Skeletal muscle tissue (tissue), 4 donors: ENCODE measurements around the gene LCK. TPM values are rescaled to one million over a fixed set of nuclear protein-coding genes. Genes with fewer than 3 reads are reported as not detected.
A peak's percentile ranks its signal among the peaks of the same experiment; 100 is the strongest.
"Not testable (repeated sequence)": the region's sequence is repeated elsewhere in the genome, so short reads cannot be mapped to it uniquely, and the experiment has no call there.

ENCODE experiments used
- H3K27ac ChIP-seq: one replicate; pipeline ENCODE4 v1.7.0; 2013; ENCODE audit warnings: mild to moderate bottlenecking, low read depth, low read length, inconsistent platforms
- H3K27me3 ChIP-seq, 3 donors: one replicate each; pipeline ENCODE4 v1.7.0; 2013; ENCODE audit warnings: low read length in 3 of 3; ENCODE audit not compliant: control insufficient read depth in 3 of 3, insufficient read depth in 3 of 3
- H3K36me3 ChIP-seq, 3 donors: one replicate each; pipeline ENCODE4 v1.7.0; 2013; ENCODE audit warnings: low read length in 3 of 3; ENCODE audit not compliant: control insufficient read depth in 3 of 3, insufficient read depth in 3 of 3
- H3K4me1 ChIP-seq, 3 donors: one replicate each; pipeline ENCODE4 v1.7.0; 2013; ENCODE audit warnings: low read length in 3 of 3, mild to moderate bottlenecking in 3 of 3; ENCODE audit not compliant: control insufficient read depth in 3 of 3, insufficient read depth in 3 of 3
- H3K4me3 ChIP-seq, 3 donors: one replicate each; pipeline ENCODE4 v1.7.0; 2013; ENCODE audit warnings: low read length in 3 of 3
- H3K9ac ChIP-seq, 3 donors: one replicate each; pipeline ENCODE4 v1.7.0; 2013; ENCODE audit warnings: low read length in 3 of 3, mild to moderate bottlenecking in 3 of 3, moderate library complexity in 2 of 3, low read depth in 1 of 3
- H3K9me3 ChIP-seq, 3 donors: one replicate each; pipeline ENCODE4 v1.7.0; 2013; ENCODE audit warnings: low read length in 3 of 3; ENCODE audit not compliant: control insufficient read depth in 3 of 3
- total RNA-seq: library from RNA; depleted of rRNA; stranded (reverse); fragments of >200 nt; gene quantifications from one replicate; pipeline ENCODE4 v1.2.3, GENCODE V29; 2014
- donor health status: Osteomylitis.

LCK gene
- total RNA-seq, 1 donor from 2014 or later: 2.1 TPM

DNA sequence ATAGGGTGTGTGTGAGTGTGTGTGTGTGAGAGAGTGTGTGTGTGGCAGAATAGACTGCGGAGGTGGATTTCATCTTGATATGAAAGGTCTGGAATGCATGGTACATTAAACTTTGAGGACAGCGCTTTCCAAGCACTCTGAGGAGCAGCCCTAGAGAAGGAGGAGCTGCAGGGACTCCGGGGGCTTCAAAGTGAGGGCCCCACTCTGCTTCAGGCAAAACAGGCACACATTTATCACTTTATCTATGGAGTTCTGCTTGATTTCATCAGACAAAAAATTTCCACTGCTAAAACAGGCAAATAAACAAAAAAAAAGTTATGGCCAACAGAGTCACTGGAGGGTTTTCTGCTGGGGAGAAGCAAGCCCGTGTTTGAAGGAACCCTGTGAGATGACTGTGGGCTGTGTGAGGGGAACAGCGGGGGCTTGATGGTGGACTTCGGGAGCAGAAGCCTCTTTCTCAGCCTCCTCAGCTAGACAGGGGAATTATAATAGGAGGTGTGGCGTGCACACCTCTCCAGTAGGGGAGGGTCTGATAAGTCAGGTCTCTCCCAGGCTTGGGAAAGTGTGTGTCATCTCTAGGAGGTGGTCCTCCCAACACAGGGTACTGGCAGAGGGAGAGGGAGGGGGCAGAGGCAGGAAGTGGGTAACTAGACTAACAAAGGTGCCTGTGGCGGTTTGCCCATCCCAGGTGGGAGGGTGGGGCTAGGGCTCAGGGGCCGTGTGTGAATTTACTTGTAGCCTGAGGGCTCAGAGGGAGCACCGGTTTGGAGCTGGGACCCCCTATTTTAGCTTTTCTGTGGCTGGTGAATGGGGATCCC is 22.5 kb downstream of the LCK start:
- H3K4me3 ChIP-seq: no peak overlapping the region
- H3K4me1 ChIP-seq: no peaks in the 10 kb centered on the region
- H3K9ac ChIP-seq: no peak overlapping the region
- peaks cover 43 to 59% (median 49%) of the 10 kb centered on the region in 3 donors for H3K27me3 ChIP-seq
- H3K9me3 ChIP-seq: no peaks in the 10 kb centered on the region
- H3K36me3 ChIP-seq: no peaks in the 10 kb centered on the region
- no peak overlapping the region for H3K27ac ChIP-seq

DNA sequence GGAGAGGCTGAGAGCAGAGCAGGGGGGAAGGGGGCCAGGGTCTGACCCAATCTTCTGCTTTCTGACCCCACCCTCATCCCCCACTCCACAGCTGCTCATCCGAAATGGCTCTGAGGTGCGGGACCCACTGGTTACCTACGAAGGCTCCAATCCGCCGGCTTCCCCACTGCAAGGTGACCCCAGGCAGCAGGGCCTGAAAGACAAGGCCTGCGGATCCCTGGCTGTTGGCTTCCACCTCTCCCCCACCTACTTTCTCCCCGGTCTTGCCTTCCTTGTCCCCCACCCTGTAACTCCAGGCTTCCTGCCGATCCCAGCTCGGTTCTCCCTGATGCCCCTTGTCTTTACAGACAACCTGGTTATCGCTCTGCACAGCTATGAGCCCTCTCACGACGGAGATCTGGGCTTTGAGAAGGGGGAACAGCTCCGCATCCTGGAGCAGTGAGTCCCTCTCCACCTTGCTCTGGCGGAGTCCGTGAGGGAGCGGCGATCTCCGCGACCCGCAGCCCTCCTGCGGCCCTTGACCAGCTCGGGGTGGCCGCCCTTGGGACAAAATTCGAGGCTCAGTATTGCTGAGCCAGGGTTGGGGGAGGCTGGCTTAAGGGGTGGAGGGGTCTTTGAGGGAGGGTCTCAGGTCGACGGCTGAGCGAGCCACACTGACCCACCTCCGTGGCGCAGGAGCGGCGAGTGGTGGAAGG is 23.7 kb downstream of the LCK start:
- H3K4me3 ChIP-seq: no peak overlapping the region

GRCh38 chr1:32275424-32275823 is 24.4 kb downstream of the LCK start:
- no peak overlapping the region for H3K9ac ChIP-seq
- no peak overlapping the region for H3K27ac ChIP-seq
- H3K9me3 ChIP-seq: no peaks in the 10 kb centered on the region
- H3K27me3 ChIP-seq: peaks cover 47 to 59% (median 49%) of the 10 kb centered on the region in 3 donors
- no peaks in the 10 kb centered on the region for H3K36me3 ChIP-seq
- no peaks in the 10 kb centered on the region for H3K4me1 ChIP-seq
- H3K4me3 ChIP-seq: no peak overlapping the region

More for the DNA sequence above, 23.7 kb downstream of the LCK start:
- Histone ChIP-seq H3K9me3 (no peaks in the 10 kb centered on the region), H3K27me3 (peaks cover 45 to 59% (median 49%) of the 10 kb centered on the region in 3 donors), H3K9ac (no peak overlapping the region), H3K27ac (no peak overlapping the region), H3K4me1 (no peaks in the 10 kb centered on the region), H3K36me3 (no peaks in the 10 kb centered on the region)

- Histone ChIP-seq H3K36me3 (no peaks in the 10 kb centered on the region), H3K27me3 (peaks cover 47 to 57% (median 49%) of the 10 kb centered on the region in 3 donors)
Observed at GRCh38 chr1:32276032-32276782, 25.1 kb downstream of the LCK start.

DNA sequence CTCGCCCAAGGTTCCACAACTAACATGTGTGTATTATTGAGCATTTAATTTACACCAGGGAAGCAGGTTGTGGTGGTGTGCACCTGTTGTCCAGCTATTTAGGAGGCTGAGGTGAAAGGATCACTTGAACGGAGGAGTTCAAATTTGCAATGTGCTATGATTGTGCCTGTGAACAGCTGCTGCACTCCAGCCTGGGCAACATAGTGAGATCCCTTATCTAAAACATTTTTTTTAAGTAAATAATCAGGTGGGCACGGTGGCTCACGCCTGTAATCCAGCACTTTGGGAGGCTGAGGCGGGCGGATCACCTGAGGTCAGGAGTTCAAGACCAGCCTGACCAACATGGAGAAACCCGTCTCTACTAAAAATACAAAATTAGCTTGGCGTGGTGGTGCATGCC is 33.7 kb downstream of the LCK start:
- not testable (repeated sequence) for H3K9ac ChIP-seq, H3K9me3 ChIP-seq, H3K27ac ChIP-seq, H3K27me3 ChIP-seq, H3K36me3 ChIP-seq, H3K4me3 ChIP-seq, H3K4me1 ChIP-seq

More at GRCh38 chr1:32276032-32276782, 25.1 kb downstream of the LCK start:
- Histone ChIP-seq H3K27ac (no peak overlapping the region), H3K9ac (no peak overlapping the region), H3K4me1 (no peaks in the 10 kb centered on the region), H3K4me3 (no peak overlapping the region), H3K9me3 (no peaks in the 10 kb centered on the region)

GRCh38 chr1:32285658-32286057 is 34.6 kb downstream of the LCK start:
- Histone ChIP-seq H3K9ac (no peak overlapping the region), H3K36me3 (no peaks in the 10 kb centered on the region), H3K4me3 (no peak overlapping the region), H3K27ac (no peak overlapping the region), H3K9me3 (no peaks in the 10 kb centered on the region), H3K4me1 (no peaks in the 10 kb centered on the region), H3K27me3 (no peaks in the 10 kb centered on the region)

GRCh38 chr1:32286763-32287162 is 35.7 kb downstream of the LCK start:
- H3K4me1 ChIP-seq: peaks cover 0 to 3% (median 3%) of the 10 kb centered on the region in 3 donors
- no peaks in the 10 kb centered on the region for H3K27me3 ChIP-seq
- no peak overlapping the region for H3K4me3 ChIP-seq
- no peak overlapping the region for H3K27ac ChIP-seq
- H3K9me3 ChIP-seq: no peaks in the 10 kb centered on the region
- H3K36me3 ChIP-seq: no peaks in the 10 kb centered on the region
- no peak overlapping the region for H3K9ac ChIP-seq

DNA sequence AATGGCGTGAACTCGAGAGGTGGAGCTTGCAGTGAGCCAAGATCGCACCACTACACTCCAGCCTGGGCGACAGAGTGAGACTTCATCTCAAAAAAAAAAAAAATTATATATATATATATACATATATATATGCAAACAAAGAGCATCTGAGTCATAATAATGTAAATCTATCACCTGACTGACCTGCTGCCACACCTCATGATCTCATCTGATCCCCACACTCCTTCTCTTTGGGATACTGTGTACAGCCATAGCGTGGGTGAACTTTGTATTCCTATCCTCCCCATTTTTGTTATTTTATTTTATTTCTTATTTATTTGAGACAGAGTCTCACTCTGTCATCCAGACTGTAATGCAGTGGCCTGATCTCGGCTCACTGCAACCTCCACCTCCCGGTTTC is 38.2 kb downstream of the LCK start:
- H3K9me3 ChIP-seq: no peaks in the 10 kb centered on the region
- no peaks in the 10 kb centered on the region for H3K27me3 ChIP-seq
- H3K9ac ChIP-seq: no peak overlapping the region
- no peaks in the 10 kb centered on the region for H3K36me3 ChIP-seq
- H3K4me3 ChIP-seq: no peak overlapping the region
- H3K4me1 ChIP-seq: peaks cover 3 to 12% (median 7%) of the 10 kb centered on the region in 3 donors
- H3K27ac ChIP-seq: no peak overlapping the region

- Histone ChIP-seq H3K9ac (peak overlapping the region; percentile 73 to 87 (median 82)), H3K4me3 (peak overlapping the region; percentile 73 to 91 (median 80)), H3K9me3 (no peaks in the 10 kb centered on the region), H3K4me1 (peaks cover 3 to 12% (median 7%) of the 10 kb centered on the region in 3 donors), H3K27me3 (no peaks in the 10 kb centered on the region), H3K36me3 (no peaks in the 10 kb centered on the region), H3K27ac (peak overlapping the region; percentile 69)
Observed at GRCh38 chr1:32291145-32291707, 40.2 kb downstream of the LCK start.
